Upper lobe of left lung (tissue), 4 donors: ENCODE measurements around the gene CNIH2.

Experiments used
- POLR2A ChIP-seq, 4 donors: fragments of 450-650 bp; IDR thresholded peaks; one replicate each; pipeline ENCODE4 v1.5.1; 2016 to 2017; ENCODE audit warnings: antibody characterized with exemption in 4 of 4, mild to moderate bottlenecking in 2 of 4
- TF ChIP-seq, protein P1 (sequence below), 6 experiments: fragments of 450-650 bp in 4 of 6; fragments of 200-600 bp in 2 of 6; sonication (generic) in 2 of 6; IDR thresholded peaks; one replicate each; pipeline ENCODE4 v1.5.1; 2016 to 2019; ENCODE audit warnings: antibody characterized with exemption in 6 of 6

DNA sequence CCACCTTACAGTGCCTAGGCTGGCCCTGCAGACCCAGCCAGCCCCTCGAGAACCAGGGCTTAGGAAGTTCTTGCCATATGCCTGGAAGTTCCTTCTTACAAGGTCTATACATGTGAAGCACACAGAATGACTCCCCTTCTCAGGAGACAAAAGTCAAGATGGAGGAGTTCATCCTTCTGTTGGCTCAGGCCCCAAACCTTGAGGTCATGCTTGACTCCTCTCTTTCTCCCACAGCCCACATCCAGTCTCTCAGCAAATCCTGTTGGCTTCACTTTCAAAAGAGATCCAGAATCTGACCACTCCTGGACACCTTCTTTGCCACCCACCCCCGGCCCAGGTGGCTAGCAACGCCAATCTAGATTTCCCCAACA is 40.6 kb downstream of the CNIH2 start:
- TF ChIP-seq POLR2A (IDR thresholded peaks at IDR 0.05): no peak
- TF ChIP-seq, protein P1, sequence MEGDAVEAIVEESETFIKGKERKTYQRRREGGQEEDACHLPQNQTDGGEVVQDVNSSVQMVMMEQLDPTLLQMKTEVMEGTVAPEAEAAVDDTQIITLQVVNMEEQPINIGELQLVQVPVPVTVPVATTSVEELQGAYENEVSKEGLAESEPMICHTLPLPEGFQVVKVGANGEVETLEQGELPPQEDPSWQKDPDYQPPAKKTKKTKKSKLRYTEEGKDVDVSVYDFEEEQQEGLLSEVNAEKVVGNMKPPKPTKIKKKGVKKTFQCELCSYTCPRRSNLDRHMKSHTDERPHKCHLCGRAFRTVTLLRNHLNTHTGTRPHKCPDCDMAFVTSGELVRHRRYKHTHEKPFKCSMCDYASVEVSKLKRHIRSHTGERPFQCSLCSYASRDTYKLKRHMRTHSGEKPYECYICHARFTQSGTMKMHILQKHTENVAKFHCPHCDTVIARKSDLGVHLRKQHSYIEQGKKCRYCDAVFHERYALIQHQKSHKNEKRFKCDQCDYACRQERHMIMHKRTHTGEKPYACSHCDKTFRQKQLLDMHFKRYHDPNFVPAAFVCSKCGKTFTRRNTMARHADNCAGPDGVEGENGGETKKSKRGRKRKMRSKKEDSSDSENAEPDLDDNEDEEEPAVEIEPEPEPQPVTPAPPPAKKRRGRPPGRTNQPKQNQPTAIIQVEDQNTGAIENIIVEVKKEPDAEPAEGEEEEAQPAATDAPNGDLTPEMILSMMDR (IDR thresholded peaks at IDR 0.05): no peak
